Melanocyte of skin (primary cell): ENCODE results near the gene SDHB. TPM values are rescaled to one million over a fixed set of nuclear protein-coding genes. Genes with fewer than 3 reads are reported as not detected.

Experiments used
- total RNA-seq, 2 donors: library from RNA; depleted of rRNA; stranded (reverse); fragments of >200 nt; gene quantifications; 2 replicates each; pipeline ENCODE4 v1.2.3, GENCODE V29; 2012

Gene SDHB
- 100 to 1,000 TPM; 181 to 234 TPM for total RNA-seq

GRCh38 chr1:17053685-17054410, at the start of gene SDHB:
SDHB (minus strand) TSS chr1:17054032; CDS start chr1:17054019, 13 bp downstream.

DNA sequence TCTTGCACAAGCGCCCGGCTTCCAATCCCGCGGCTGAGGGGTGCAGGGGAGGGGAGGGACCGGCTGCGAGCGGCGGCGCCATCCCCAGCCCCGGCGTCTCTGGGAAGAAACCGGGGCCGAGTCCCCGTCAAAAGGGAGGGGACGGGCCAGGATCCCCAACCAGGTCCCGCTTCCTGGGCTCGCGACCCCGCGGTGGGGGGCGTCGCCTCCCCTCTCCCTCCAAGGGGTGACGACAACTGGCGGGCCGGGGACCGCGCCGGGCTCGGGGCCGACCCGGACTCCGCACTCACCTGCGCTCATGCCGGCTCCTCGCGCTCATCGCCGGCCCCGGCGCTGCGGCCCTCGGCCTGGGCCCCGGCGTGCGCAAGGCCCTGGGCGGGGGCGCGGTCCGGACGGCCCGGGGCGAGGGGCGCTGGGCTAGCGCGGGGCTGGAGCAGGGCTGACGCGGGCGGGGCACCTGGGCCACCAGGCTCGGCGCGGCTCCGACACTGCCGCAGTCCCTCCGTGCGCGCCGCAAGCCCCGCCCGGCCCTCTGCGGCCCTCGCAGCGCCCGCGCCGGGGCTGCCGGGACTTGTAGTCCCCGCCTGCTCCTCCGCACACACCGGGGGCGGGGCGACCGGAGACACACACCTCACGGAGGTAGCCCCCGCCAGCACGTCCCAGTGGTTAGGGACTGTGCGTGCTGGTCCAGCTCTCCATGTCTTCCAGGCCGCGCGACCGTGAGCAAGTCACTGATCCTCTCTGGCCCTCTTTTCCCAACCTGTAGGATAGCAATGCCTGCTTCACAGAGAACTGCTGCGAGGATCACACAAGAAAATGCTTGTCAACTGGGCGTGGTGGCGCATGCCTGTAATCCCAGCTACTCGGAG, 42.2 kb downstream of the SDHB start, which contains the start of gene ATP13A2:
Gene ATP13A2, minus strand, starts transcription at position 490 of the 869 bp plus-strand sequence. Its CDS starts 190 bp downstream, at position 300.

DNA sequence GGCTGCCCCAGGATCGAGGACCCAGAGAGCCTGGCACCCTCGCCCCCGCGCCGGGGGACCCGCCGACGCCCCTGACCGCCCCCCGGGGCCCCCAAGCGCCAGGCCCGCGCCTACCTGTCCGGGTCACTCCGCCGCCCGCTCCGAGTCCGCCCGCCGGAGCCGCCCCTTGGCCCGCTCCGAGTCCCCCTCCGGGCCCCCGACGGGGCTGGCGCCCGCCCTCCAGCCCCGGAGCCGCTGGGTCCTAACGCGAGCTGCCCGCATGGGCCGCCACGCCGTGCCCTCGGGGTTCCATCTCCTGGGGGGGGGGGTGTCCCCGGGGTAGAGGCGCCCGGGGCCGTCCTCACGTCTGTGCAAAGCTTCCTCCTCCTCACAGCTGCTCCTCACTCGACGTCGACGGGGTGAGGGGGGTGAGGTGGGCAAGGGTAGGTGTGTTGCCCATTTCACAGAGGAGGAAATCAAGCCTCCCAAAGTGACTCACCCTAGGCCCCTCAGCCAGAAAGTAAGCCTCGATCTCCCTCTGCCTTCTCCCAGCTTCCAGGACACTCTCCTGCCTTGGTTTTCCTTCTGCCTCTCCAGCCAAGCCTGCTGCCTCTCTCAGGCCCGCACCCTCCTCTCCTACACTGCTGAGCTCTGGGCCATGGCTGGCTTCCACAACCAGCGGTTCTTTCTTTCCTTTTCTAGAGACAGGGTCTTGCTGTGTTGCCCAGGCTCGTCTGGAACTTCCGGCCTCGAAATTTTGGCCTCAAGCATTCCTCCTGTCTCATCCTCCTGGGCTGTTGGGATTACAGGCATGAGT, 73.2 kb downstream of the SDHB start, which contains the start of gene MFAP2:
Gene MFAP2, minus strand, starts transcription at position 148 of the 796 bp plus-strand sequence. CDS start 2,347 bp downstream, outside the sequence.

Other genes with a start within 250 kb of the SDHB start
- gene RNU1-2, start 158.1 kb downstream of the SDHB start, total RNA-seq = under 1 TPM; under 0.01 TPM
- gene CROCC, start 132.1 kb downstream of the SDHB start, total RNA-seq = 10 to 100 TPM; 16.9 to 46.6 TPM
- 10 to 100 TPM; 17.6 to 28.0 TPM for gene MFAP2, start 73.4 kb downstream of the SDHB start, total RNA-seq
- gene ATP13A2, start 42.1 kb downstream of the SDHB start, total RNA-seq = 10 to 100 TPM; 41.0 to 59.6 TPM
- under 1 TPM in 1 of 2 donors, not detected in 1; under 0.01 TPM for gene PADI2, start 65.4 kb upstream of the SDHB start, total RNA-seq
- under 1 TPM in 1 of 2 donors, not detected in 1; under 0.01 TPM for gene PADI1, start 151.1 kb upstream of the SDHB start, total RNA-seq
- gene PADI3, start 195.1 kb upstream of the SDHB start, total RNA-seq = not detected